ENCODE results near the gene KIAA0040.

KIAA0040 gene

GRCh38 chr1:175192630-175193526, at the start of gene KIAA0040:
Gene KIAA0040, minus strand, starts transcription at chr1:175192776. Its CDS starts 31,763 bp downstream, at chr1:175161013.
- H3K4me1 Mint-ChIP-seq (ENCODE audit: low read depth), result peaks cover 61% of the 10 kb centered on the region
- H3K9me3 Mint-ChIP-seq, result no peaks in the 10 kb centered on the region

DNA sequence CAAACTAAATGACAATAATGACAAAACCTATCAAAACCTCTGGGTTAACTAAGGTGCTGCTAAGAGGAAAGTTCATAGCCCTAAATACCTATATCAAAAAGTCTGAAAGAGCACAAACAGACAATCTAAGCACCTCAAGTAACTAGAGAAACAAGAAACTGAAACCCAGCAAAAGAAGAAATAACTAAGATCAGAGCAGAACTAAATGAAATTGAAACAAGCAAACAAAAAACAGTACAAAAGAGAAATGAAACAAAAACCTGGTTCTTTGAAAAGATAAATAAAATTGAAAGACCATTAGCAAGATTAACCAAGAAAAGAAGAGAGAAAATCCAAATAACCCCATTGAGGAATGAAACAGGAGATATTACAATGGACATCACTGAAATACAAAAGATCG, 44.8 kb upstream of the KIAA0040 start:
- H3K4me3 Mint-ChIP-seq, result no peak overlapping the region
- peaks cover 4% of the 10 kb centered on the region for H3K9me3 Mint-ChIP-seq
- H3K27me3 Mint-ChIP-seq, result no peaks in the 10 kb centered on the region
- H3K27ac Mint-ChIP-seq, result peak overlapping the region; percentile 50
- H3K36me3 Mint-ChIP-seq (ENCODE audit: low read depth), result no peaks in the 10 kb centered on the region
- H3K4me1 Mint-ChIP-seq (ENCODE audit: low read depth), result peaks cover 34% of the 10 kb centered on the region

More at GRCh38 chr1:175192630-175193526, at the start of gene KIAA0040:
- peaks cover 11% of the 10 kb centered on the region for H3K36me3 Mint-ChIP-seq (ENCODE audit: low read depth)
- peak within 1 kb of the TSS; percentile 91 for H3K4me3 Mint-ChIP-seq
- peak within 1 kb of the TSS; percentile 92 for H3K27ac Mint-ChIP-seq
- no peaks in the 10 kb centered on the region for H3K27me3 Mint-ChIP-seq

- Mint-ChIP-seq H3K27me3 (no peaks in the 10 kb centered on the region), H3K4me1 (ENCODE audit: low read depth) (peaks cover 40% of the 10 kb centered on the region), H3K36me3 (ENCODE audit: low read depth) (no peaks in the 10 kb centered on the region), H3K27ac (no peak overlapping the region), H3K4me3 (no peak overlapping the region), H3K9me3 (peaks cover 4% of the 10 kb centered on the region)
These were observed 42.1 kb upstream of the KIAA0040 start for GRCh38 chr1:175234639-175235038.

DNA sequence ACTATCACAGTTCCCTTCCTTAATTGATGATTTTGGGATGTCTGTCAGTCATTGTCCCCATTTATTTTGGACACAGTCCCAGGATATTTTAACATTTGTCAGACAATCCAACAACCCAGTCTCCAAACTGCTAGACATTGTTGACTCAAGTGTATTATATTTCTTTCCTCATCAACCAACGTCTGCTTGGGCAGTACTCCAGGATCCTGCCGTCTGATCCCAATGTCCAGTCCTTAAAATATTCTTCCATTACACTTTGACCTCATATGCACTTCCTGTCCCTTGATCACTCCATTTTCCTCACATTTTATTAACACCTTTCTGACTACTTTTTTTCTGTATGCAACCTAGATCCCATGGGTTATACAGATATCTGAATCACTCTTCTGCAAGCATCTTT, 39.8 kb upstream of the KIAA0040 start:
- Mint-ChIP-seq H3K4me1 (ENCODE audit: low read depth) (peaks cover 38% of the 10 kb centered on the region), H3K27me3 (no peaks in the 10 kb centered on the region)

GRCh38 chr1:175225805-175226129, 33.2 kb upstream of the KIAA0040 start:
- Mint-ChIP-seq H3K36me3 (ENCODE audit: low read depth) (no peaks in the 10 kb centered on the region), H3K27me3 (no peaks in the 10 kb centered on the region), H3K27ac (peak overlapping the region; percentile 18), H3K9me3 (no peaks in the 10 kb centered on the region), H3K4me3 (no peak overlapping the region), H3K4me1 (ENCODE audit: low read depth) (peaks cover 13% of the 10 kb centered on the region)

More for the DNA sequence above, 39.8 kb upstream of the KIAA0040 start:
- Mint-ChIP-seq H3K27ac (no peak overlapping the region), H3K4me3 (no peak overlapping the region), H3K36me3 (ENCODE audit: low read depth) (no peaks in the 10 kb centered on the region), H3K9me3 (no peaks in the 10 kb centered on the region)

GRCh38 chr1:175222296-175222938, 29.8 kb upstream of the KIAA0040 start:
- Mint-ChIP-seq H3K4me1 (ENCODE audit: low read depth) (peaks cover 21% of the 10 kb centered on the region), H3K27me3 (no peaks in the 10 kb centered on the region), H3K36me3 (ENCODE audit: low read depth) (no peaks in the 10 kb centered on the region), H3K9me3 (no peaks in the 10 kb centered on the region), H3K27ac (no peak overlapping the region), H3K4me3 (no peak overlapping the region)

- Mint-ChIP-seq H3K27me3 (no peaks in the 10 kb centered on the region), H3K27ac (no peak overlapping the region), H3K9me3 (no peaks in the 10 kb centered on the region), H3K36me3 (ENCODE audit: low read depth) (no peaks in the 10 kb centered on the region), H3K4me1 (ENCODE audit: low read depth) (peaks cover 21% of the 10 kb centered on the region), H3K4me3 (no peak overlapping the region)
These were observed 29.1 kb upstream of the KIAA0040 start for GRCh38 chr1:175221557-175222175.

GRCh38 chr1:175220853-175221556, 28.4 kb upstream of the KIAA0040 start:
- Mint-ChIP-seq H3K4me3 (no peak overlapping the region), H3K27ac (no peak overlapping the region), H3K9me3 (no peaks in the 10 kb centered on the region), H3K36me3 (ENCODE audit: low read depth) (no peaks in the 10 kb centered on the region), H3K27me3 (no peaks in the 10 kb centered on the region), H3K4me1 (ENCODE audit: low read depth) (peaks cover 21% of the 10 kb centered on the region)

- Mint-ChIP-seq H3K4me1 (ENCODE audit: low read depth) (peaks cover 21% of the 10 kb centered on the region), H3K4me3 (no peak overlapping the region), H3K36me3 (ENCODE audit: low read depth) (no peaks in the 10 kb centered on the region)
These were observed 27.2 kb upstream of the KIAA0040 start for GRCh38 chr1:175219774-175220173.

DNA sequence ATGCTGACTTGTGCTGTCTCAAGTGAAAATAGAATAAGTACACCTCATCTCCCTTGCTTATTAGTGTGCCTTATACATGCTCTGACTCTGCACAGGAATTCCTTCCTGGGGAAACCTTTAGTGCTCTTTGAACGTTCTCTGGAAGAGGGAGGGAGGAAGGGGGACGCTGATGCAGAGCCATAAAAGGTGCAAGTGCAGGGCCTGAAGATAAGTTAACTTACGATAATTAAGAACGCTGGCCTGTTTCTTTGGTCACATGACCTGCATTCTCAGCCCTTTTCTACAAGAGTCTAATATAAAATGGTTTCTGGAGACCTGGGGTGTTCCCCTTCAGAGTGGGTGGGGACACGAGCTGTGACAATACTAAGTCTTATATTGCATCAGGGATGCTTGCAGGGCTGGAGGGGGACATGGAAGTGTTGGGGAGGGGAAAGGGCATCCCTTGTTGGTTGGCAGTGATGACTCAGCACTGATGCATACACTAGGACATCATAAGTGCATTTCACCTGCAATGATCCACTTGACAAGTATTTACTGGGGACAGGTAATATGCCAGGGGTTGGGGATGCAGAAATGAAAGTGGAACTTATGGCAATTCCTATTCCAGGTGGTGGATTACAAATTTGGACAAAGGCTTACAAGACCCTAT, 26.3 kb upstream of the KIAA0040 start:
- Mint-ChIP-seq H3K36me3 (ENCODE audit: low read depth) (no peaks in the 10 kb centered on the region), H3K27ac (no peak overlapping the region), H3K9me3 (no peaks in the 10 kb centered on the region)

More at GRCh38 chr1:175219774-175220173, 27.2 kb upstream of the KIAA0040 start:
- Mint-ChIP-seq H3K9me3 (no peaks in the 10 kb centered on the region), H3K27ac (no peak overlapping the region), H3K27me3 (no peaks in the 10 kb centered on the region)

DNA sequence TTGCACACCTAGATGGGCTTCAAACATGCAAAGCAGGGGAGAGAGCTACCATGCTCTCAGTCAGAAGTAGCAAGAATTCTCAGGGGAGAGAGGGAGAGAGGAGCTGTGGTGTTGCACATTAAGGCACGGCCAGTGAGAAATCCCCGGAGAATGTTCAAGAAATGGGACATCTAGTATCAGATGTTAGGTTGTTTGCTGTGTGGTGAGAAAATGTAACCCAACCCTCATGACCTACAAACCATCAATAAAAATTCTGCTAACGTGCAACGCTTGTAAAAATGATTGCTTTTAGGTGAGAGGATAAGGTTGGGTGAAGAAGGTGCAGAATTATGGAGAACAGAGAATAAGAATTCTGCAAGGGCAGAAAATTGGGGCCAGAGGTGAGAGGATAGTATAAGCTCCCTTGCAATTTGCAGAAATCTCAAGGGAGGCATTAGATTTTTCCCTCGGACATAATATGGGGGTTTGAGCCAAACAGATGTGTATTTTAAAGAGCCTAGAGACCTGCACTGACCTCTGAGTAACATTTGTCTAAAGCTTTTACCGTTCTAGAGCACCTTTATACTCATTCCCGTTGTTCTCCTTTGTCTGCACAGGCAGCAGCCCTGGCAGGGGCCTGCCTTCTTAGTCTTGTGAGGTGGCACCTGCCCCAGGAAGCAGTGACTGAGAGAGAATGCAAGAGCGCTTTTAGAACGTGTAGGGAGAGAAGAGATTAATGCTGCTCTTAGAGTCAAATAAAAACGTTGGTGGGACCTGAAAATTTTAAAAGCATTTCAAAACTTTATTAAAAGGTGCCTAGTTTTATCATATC, 25.4 kb upstream of the KIAA0040 start:
- Mint-ChIP-seq H3K4me3 (no peak overlapping the region), H3K4me1 (ENCODE audit: low read depth) (peaks cover 17% of the 10 kb centered on the region), H3K27me3 (no peaks in the 10 kb centered on the region), H3K36me3 (ENCODE audit: low read depth) (no peaks in the 10 kb centered on the region), H3K27ac (no peak overlapping the region), H3K9me3 (no peaks in the 10 kb centered on the region)

More for the DNA sequence above, 26.3 kb upstream of the KIAA0040 start:
- no peak overlapping the region for H3K4me3 Mint-ChIP-seq
- H3K4me1 Mint-ChIP-seq (ENCODE audit: low read depth), result peaks cover 19% of the 10 kb centered on the region
- H3K27me3 Mint-ChIP-seq, result no peaks in the 10 kb centered on the region

GRCh38 chr1:175216444-175216843, 23.9 kb upstream of the KIAA0040 start:
- H3K27ac Mint-ChIP-seq, result no peak overlapping the region
- H3K36me3 Mint-ChIP-seq (ENCODE audit: low read depth), result no peaks in the 10 kb centered on the region

DNA sequence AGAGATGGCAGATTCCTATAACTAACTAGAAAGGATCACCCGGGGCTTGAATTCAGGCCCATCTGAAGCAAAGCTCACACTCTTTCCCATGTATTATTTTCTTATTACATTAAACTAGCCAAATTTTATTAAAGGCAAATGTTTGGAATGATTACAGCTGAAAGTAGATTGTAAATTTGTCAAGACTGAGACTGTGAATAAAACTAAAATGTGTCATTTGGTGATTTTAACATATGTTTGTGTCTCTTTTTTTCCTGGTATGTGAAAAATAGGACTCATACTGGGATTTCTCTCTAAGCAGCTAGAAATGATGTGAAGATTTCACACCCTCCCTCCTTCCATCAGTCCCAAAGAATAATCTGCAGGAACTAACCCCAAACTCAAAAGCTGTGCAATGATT, 19.1 kb upstream of the KIAA0040 start:
- Mint-ChIP-seq H3K4me1 (ENCODE audit: low read depth) (peaks cover 51% of the 10 kb centered on the region), H3K36me3 (ENCODE audit: low read depth) (no peaks in the 10 kb centered on the region), H3K27me3 (no peaks in the 10 kb centered on the region), H3K9me3 (no peaks in the 10 kb centered on the region), H3K4me3 (no peak overlapping the region), H3K27ac (no peak overlapping the region)

More at GRCh38 chr1:175216444-175216843, 23.9 kb upstream of the KIAA0040 start:
- H3K4me1 Mint-ChIP-seq (ENCODE audit: low read depth), result peaks cover 27% of the 10 kb centered on the region
- no peak overlapping the region for H3K4me3 Mint-ChIP-seq
- no peaks in the 10 kb centered on the region for H3K27me3 Mint-ChIP-seq
- no peaks in the 10 kb centered on the region for H3K9me3 Mint-ChIP-seq

Measured in stimulated activated naive CD8-positive, alpha-beta T cell treated with anti-CD3 and anti-CD28 coated beads, Interleukin-15, Interleukin-2, amounts not matched to agents 100 ng/mL and 50 ng/mL, for 24 hours (primary cell).